HG03460 (cell line): ENCODE measurements around the gene ENPP3.

Experiments used
- ATAC-seq: cut with Tn5 transposase; IDR thresholded peaks from one replicate; pipeline ENCODE4 v1.9.1; 2021; ENCODE audit not compliant: unreplicated experiment

Gene ENPP3

DNA sequence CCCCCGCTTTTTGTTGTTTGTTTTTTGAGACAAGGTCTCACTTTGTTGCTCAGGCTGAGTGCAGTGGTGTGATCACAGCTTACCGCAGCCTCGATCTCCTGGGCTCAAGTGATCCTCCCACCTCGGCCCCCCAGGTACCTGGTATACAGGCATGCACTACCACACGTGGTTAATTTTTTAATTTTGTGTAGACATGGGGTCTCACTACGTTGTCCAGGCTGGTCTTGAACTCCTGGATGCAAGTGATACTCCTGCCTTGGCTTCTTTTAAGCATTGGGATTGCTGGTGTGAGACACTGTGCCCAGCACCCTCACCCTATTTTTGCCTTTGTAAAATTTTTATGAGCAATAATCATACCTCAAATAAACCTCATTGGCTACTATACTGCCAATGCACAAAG is 5.5 kb downstream of the ENPP3 start:
- ATAC-seq = no peak

DNA sequence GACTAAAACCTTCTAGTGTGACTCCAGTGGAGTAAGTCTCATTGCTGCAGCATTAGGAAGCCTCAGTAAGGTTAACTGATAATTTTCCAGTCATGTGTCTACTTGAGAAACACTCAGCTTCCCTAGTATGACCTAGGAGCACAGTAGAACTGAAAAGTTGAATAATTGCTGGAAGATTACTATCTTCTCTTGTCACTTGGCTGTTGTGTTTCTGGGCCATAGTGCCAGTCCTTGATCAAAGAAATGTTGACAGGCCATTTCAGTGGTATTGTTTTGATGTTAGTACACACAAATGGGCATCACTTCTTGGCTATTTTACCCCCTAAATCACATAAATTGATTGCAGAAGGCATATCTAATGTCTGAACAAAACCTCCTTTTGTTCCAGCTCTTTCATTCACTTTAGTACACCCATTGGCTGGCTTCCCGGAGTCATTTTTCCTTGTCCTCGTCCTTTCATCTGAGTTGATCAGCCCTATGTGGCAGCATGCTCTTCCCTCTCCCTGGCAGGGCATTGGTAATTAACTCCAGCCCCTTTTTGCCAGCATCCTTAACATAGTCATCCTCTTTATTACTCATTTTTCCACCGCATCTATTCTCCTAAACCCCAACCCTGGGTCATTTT is 6.0 kb downstream of the ENPP3 start:
- ATAC-seq = no peak

DNA sequence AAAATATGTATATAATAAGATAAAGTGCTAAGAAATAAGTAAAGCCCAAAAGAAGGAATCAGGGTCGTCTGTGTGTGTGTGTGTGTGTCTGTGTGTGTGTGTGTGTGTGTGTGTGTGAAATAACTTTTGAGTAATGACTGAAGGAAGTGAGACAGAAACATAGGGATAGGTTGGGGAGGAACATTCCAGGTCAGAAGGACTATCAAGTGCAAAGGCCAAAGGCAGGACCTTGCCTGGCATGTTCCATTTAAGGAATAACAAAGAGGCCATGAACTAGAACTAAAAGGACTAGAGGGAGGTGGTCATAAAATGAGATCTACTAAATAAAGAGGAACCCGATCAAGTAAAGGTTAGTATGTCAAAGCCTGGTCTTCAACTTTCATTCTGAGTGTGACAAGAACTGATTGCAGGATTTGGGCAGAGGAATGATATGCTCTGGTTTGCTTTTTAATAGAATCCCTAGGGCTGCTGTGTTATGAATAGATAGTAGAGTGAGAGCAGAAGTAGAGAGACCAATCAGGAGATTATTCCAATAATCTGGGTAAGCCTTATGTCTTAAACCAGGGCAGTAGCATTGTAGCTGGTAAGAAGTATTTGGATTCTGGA is 6.9 kb downstream of the ENPP3 start:
- no peak for ATAC-seq

DNA sequence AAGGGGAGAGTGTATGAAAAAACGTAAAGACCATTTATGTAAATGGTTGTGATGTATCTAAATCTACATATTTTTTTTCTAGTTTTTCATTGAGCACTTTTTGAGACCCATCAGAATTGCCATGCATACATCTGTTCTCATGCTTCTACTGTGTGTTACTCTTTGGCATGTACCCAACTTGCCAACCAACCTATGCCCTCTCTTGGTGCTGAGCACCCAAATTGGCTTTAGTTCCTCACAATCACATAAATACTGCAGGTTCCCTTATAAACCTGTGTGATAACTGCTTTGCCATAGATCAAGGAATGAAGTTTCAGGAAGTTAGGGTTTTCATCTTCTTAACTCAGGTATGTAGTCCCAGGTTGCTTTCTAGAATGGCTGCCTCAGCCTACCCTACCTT is 7.8 kb downstream of the ENPP3 start:
- no peak for ATAC-seq

DNA sequence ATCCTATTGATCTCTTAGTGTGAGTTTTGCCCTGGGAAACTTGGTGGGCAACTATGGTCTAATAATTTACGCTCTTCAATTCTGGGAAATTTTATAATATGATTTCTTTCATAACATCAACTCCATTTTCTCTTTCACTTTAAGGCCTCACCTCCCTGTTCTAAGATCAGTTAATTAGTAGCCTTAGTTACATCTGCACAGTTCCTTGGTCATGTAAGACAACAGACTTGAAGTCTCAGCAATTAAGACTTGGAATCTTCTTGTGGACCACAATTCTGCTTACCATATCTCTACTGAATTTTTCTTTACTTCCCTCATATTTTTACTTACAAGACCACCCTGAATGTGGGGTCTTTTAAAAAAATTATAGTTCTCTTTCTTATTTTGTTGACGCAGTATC is 8.7 kb downstream of the ENPP3 start:
- ATAC-seq = no peak

DNA sequence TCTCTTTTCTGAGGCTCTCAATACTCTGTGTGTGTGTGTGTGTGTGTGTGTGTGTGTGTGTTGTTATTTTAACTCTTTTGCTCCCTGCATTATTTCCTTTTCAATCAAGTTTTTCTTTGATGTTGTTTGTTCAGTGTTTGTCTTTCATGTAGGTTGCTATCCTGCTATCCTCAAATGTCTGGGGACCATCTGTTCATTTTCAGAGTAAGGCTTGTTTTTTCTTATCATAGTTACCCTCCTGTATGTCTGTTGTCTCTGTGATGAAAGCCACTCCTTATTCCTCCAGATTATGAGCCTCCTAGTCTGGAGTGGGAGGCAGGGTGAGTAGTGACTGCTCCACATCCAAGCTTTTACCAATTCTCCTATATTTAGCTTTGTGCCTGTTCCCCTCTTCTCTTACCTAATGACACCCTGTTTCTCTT is 9.2 kb downstream of the ENPP3 start:
- ATAC-seq = no peak

DNA sequence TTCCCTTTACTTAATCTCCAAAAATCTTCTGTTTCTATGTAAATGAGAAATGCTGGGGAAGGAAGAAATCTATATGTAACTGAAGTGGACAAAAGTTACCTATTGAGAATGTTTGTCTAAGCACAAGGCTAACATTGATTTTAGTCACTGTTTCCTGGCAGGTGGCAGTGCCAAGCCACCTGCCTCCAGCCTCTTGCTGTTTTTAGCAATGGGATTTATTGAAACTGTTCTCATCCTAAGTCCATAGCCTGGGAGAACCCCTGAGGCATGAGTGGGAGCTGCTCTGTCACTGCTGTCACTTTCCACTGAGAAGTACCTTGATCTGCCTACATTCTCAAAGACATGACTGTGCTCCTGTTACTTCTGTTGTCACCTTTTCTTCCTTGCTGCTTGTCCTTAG is 14.7 kb downstream of the ENPP3 start:
- no peak for ATAC-seq

DNA sequence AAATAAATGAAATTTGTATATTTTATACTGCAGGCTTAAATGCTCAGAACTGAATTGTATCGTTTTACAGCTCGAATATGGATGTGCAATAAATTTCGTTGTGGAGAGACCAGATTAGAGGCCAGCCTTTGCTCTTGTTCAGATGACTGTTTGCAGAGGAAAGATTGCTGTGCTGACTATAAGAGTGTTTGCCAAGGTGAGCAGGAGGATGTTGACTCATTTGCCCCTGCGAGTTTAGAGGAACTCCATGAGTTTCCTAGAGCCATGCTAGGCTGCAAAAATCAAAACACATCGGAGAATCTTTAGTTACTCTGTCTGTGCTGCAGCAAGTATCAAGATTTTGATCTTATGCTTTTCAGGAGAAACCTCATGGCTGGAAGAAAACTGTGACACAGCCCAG is 15.4 kb downstream of the ENPP3 start:
- no peak for ATAC-seq

DNA sequence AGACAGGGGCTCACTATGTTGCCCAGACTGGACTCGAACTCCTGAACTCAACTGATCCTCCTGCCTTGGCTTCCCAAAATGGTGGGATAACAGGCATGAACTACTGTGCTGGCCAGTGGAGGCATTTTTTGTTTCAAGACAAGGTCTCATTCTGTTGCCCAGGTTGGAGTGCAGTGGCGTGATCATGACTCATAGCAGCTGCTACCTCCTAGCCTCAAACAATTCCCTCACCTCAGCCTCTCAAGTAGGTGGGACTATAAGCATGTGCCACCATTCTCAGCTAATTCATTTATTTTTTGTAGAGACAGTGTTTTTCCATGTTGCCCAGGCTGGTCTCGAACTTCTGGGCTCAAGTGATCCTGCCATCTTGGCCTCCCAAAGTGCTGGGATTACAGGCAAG is 17.2 kb downstream of the ENPP3 start:
- no peak for ATAC-seq

DNA sequence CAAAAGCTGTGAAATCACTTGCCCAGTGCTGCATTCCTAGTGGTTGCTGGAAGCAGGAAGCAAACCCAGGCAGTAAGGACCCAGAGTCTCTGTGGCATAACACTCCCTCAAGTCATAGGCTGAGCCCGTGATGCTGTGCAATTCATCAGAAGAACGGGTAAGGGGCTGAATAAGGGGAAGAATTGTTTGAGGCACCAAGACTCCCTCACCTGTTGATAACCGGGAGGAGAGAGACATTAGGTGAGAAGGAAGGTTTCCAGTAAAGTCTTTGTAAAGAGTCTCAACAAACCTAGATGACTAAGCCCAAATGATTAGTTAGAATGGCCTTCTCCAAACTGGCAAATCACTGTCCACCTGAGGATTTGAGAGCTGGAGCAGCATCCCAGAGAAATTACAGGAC is 18.3 kb downstream of the ENPP3 start:
- no peak for ATAC-seq

DNA sequence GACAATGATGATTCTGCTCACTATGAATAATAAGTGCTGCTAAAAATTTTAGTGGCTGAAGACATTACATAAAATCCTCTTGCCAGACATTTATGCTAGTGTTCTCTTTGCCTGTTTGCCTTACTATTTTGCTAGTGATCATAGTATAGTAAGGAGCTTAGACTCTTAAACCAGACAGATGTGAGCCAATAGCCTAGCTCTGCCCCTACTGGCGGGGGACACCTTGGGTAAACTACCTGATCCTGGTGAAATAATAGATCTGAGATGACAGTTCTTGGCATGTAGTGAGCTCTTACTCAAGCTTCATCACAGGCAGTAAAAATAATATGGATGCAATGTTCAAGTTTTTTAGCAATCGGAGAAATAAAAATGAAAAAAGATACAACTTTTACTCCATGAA is 18.8 kb downstream of the ENPP3 start:
- no peak for ATAC-seq

DNA sequence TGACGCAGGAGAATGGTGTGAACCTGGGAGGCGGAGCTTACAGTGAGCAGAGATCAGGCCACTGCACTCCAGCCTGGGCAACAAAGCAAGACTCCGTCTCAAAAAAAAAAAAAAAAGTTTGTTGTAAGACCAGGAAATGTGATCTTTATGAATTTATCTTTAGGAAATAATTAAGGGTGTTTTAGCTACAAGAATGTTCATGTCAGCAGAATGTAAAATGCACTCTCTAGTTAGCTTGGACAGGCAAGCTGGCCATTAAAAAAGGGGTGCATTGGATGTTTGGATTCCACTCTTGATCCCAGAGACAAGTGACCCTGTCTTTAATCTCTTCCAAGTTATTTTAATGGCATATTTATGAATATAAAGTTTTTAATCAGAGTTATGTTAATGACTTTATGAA is 19.6 kb downstream of the ENPP3 start:
- no peak for ATAC-seq

DNA sequence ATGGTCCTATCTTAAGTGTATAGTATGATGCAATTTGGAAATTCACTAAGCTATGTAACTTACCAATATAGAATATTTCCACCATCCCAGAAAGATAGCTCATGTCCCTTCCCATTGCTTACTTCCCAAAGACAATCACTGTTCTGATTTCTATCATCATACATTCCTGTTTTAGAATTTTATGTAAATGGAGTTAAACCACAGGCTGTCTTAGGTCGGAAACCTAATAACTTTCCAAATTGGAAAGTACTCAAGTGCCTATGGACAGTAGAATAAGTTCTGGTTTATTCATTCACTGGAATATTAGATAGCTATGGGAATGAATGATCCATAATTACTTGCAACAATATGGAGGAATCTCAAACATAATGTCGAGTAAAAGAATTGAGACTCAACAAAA is 20.1 kb downstream of the ENPP3 start:
- no peak for ATAC-seq

DNA sequence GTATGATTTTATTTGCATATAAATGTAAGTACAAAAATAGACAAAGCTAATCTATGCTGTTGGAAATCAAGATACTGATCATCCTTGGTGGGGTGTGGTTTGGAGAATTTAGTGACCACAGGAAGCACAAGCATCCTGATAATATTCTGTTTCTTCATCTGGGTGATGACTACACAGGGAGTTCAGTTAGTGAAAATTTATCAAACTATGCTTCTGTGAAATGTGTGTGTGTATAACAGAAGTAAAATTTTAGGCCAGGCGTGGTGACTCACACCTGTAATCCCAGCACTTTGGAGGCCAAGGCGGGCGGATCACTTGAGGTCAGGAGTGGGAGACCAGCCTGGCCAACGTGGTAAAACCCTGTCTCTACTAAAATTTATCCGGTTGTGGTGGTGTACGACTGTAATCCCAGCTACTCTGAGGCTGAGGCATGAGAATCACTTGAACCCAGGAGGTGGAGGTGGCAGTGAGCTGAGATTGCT is 20.6 kb downstream of the ENPP3 start:
- ATAC-seq = no peak

DNA sequence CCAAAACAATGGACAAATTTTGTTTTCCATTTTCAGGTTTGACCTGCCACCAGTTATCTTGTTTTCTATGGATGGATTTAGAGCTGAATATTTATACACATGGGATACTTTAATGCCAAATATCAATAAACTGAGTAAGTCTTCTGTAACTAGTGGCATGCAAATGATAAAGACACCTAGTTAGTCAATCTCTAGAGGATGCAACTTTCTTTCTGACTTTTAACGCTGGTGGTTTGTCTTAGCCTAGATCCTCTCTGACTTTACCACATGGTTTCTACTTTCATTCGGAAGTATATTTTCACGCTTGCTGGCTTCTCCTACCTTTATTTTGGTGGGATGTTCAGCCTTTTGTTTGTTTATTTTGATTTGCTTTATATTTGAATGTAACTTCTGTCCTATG is 21.2 kb downstream of the ENPP3 start:
- ATAC-seq = no peak

DNA sequence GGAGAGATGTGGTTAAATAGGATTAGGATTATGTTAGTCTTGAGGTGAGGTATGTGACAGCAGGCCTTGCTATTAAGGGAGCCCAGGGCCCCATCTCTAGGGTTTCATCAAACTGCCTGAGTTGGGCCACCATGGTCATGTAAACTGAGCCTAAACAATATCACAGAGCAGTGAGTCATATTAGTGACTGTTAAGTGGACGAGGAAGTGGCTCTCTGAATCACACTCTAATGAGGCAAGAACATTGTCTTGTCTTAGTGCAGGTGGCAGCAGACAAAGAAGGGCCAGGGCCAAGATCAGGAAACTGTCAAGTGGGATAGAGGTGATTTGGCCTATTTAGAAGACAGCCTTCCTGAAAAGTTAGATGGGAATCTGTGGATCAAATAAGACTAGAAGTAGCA is 23.1 kb downstream of the ENPP3 start:
- no peak for ATAC-seq

DNA sequence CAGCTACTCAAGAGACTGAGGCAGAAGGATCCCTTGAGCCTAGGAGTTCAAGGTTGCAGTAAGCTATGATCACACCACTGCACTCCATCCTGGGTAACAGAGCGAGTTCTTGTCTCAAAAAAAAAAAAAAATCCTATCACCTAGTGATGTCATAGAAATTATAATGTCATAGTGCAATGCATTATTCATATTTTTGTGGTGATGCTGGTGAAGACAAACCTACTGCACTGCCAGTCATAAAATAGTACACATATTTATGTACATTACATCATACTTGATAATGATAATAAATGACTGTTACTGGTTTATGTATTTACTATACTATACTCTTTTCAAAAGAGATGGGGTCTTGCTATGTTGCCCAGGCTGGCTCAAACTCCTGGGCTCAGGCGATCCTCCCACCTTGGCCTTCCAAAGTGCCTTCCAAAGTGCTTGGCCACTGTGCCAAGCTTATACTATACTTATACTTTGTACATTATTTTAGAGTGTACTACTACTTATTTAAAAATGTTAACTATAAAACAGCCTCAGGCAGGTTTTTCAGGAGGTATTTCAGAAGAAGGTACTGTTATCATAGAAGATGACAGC is 26.6 kb downstream of the ENPP3 start:
- no peak for ATAC-seq

DNA sequence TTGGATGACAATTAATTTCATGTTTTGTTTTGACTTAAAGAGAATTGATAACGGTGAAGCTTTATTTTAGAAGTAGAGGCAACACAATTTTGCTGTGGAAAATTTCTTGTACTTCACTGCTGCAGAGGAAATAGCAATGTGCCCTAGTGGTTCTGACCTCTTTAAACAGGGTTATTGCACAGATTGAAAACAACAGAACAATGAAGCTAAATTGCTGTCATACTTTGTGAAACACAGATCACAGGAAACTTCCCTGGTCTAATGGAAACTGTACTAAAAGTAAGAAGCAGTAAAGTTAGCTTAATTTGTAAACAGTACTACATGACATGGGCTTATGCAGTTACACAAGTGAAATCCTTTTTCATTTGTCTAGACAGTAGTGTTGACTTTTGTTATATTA is 32.8 kb downstream of the ENPP3 start:
- ATAC-seq = no peak

DNA sequence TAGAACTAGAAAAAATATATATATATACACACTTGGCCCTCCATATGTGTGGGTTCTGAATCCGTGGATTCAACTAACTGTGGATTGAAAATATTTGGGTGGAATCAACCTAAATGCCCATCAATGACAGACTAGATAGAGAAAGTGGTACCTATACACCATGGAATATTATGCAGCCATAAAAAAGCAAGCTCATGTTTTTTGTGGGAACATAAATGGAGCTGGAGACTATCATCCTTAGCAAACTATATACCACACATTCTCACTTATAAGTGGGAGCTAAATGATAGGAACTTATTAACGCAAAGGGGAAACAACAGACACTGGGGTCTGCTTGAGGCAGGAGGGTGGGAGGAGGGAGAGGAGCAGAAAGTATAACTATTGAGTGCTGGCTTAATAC is 36.1 kb downstream of the ENPP3 start:
- ATAC-seq = no peak

DNA sequence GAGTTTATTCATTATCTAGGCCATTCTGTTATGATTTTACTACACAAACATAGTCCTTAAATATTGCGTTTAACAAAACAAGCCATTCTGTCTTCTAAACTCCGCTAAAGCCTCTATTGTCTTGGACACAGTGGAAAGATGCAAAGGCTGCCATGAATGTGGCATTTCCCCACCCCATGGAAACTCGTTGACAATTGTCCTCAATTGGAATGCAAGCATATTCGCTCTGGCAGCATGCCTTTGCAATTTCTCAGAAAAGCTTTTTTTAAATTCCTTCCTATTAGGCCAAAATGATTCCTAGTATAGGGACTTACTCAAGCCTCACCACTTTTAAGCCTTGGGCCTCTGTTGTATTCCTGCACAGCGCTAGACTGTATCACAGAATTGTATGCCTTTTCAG is 41.3 kb downstream of the ENPP3 start:
- ATAC-seq = no peak

DNA sequence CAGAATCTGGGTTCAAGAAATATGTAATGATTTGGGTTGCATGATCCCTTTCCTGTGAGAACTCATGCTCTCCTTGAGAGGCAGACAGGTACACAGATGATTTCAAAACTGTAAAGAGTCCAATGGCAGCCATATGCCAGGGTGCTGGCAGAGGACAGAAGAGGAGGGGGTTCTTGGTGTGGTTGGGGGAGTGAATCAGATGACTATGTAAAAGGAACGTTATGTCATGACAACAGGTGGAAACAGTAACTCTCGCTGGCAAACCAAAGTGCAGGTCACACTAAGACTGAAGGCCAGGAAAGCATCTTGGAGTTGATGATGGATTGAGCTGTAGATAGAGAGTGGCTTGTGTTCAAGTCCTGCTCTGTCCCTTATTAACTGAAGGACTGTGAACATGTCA is 43.8 kb downstream of the ENPP3 start:
- ATAC-seq = no peak

DNA sequence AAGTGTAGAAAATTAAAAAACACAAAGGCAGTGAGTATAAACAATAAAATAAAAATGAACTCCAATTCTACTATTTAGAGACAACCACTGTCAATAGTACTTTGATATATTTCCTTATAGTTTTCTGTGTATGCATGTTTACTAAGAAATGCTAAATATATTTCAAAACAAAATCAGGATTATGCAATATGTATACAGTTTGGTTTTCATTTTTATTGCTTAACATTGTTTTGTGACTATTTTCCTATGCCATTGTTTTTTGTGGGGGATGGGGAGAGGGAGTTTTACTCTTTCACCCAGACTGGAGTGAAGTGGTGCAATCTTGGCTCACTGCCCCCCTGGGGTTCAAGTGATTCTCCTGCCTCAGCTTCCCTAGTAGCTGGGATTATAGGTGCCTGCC is 44.5 kb downstream of the ENPP3 start:
- ATAC-seq = no peak

DNA sequence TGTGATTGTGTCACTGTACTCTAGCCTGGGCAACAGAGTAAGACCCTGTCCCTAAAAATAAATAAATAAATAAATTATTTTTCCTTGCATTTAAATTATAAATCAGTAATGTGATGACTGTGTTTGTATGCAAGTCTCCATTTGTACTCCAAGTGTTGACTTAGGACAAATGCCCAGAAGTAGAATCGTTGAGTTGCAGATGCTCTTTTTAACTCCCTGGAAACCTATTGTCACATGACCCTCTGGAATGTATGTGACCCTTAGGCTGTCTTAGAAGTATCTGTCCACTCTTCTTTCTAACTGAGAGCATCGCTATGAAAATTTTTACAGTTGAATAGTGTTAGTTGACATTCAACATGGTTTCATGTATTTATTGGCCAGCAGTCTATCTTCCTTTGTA is 45.3 kb downstream of the ENPP3 start:
- ATAC-seq = no peak
